Activated T-cell treated with anti-CD3 and anti-CD28 coated beads for 1 hour (primary cell): ENCODE results near the gene STOML2.

Experiments
- DNase-seq: peaks from one replicate; pipeline ENCODE4 v3.0.0-alpha.2; 2020; ENCODE audit warnings: low read depth

The STOML2 gene

GRCh38 chr9:35107297-35108290 lies 4.7 kb upstream of the STOML2 start:
- no peak for DNase-seq

- DNase-seq, result no peak
Observed at GRCh38 chr9:35106343-35106730, 3.4 kb upstream of the STOML2 start.

- DNase-seq, result no peak
Observed at GRCh38 chr9:35105571-35106342, 2.8 kb upstream of the STOML2 start.

- DNase-seq, result no peak
Observed at GRCh38 chr9:35105126-35105525, 2.2 kb upstream of the STOML2 start.

- DNase-seq, result no peak
Observed at GRCh38 chr9:35104586-35104985, 1.7 kb upstream of the STOML2 start.

- DNase-seq, result no peak
Observed at GRCh38 chr9:35103660-35104191, 795 bp upstream of the STOML2 start.

- no peak for DNase-seq
Observed at GRCh38 chr9:35102465-35102768, 514 bp downstream of the STOML2 start.

GRCh38 chr9:35097573-35097972 lies 5.4 kb downstream of the STOML2 start:
- no peak for DNase-seq

- DNase-seq, result peak; percentile 81
Observed at GRCh38 chr9:35096035-35096849, 6.7 kb downstream of the STOML2 start, which contains the start of gene PIGO. Gene PIGO, minus strand, starts transcription at chr9:35096591. Its CDS starts 1,026 bp downstream, at chr9:35095565.

- no peak for DNase-seq
Observed at GRCh38 chr9:35091536-35091935, 11.4 kb downstream of the STOML2 start.

- DNase-seq, result no peak
Observed at GRCh38 chr9:35089434-35089833, 13.5 kb downstream of the STOML2 start.

- no peak for DNase-seq
Observed at GRCh38 chr9:35085078-35085477, 17.9 kb downstream of the STOML2 start.

GRCh38 chr9:35079426-35080341 lies 23.2 kb downstream of the STOML2 start, which contains the start of gene FANCG:
Gene FANCG, minus strand, starts transcription at chr9:35079942. Its CDS starts 418 bp downstream, at chr9:35079524.
- peak; percentile 69 for DNase-seq

- DNase-seq, result no peak
Observed at GRCh38 chr9:35079041-35079425, 23.9 kb downstream of the STOML2 start.

- no peak for DNase-seq
Observed at GRCh38 chr9:35078066-35078465, 24.9 kb downstream of the STOML2 start.

GRCh38 chr9:35076848-35077247 lies 26.1 kb downstream of the STOML2 start:
- no peak for DNase-seq

- DNase-seq, result no peak
Observed at GRCh38 chr9:35075358-35075757, 27.6 kb downstream of the STOML2 start.

GRCh38 chr9:35074791-35075190 lies 28.1 kb downstream of the STOML2 start:
- no peak for DNase-seq

GRCh38 chr9:35074141-35074540 lies 28.8 kb downstream of the STOML2 start:
- DNase-seq, result no peak

- DNase-seq, result no peak
Observed at GRCh38 chr9:35073279-35073612, 29.7 kb downstream of the STOML2 start.
